ENCODE data around the gene MAP2K1. TPM values are rescaled to one million over a fixed set of nuclear protein-coding genes. Genes with fewer than 3 reads are reported as not detected.
"Not testable (repeated sequence)": the region's sequence is repeated elsewhere in the genome, so short reads cannot be mapped to it uniquely, and the experiment has no call there.

MAP2K1 gene
- total RNA-seq, 4 donors from 2014 or later, result 14.7 to 83.0 (median 40.0) TPM

GRCh38 chr15:66389859-66390381 lies 3.2 kb downstream of the MAP2K1 start:
- peaks cover 10 to 46% (median 17%) of the 10 kb centered on the region in 4 donors for H3K4me1 ChIP-seq
- no peaks in the 10 kb centered on the region for H3K36me3 ChIP-seq
- DNase-seq, result no peak
- no peaks in the 10 kb centered on the region for H3K9me3 ChIP-seq
- TF ChIP-seq CTCF (IDR thresholded peaks at IDR 0.05), result no peak
- TF ChIP-seq POLR2AphosphoS5 (IDR thresholded peaks at IDR 0.05), result no peak
- no peak overlapping the region for H3K4me3 ChIP-seq
- no peaks in the 10 kb centered on the region for H3K27me3 ChIP-seq
- intact Hi-C loops (cut with DNase I; ENCODE audit: low total_unique reads), result loop anchor here (2.0 kb wide), 1 partner anchor 33 kb away; the partner anchor contains the start of gene TIPIN
- in situ Hi-C loops (cut with MboI; ENCODE audit: low pct_ligation_motif_present in 1 of 4, low pct_unique_long_range_greater_than_20kb in 1 of 4, low sequenced_read_pairs in 3 of 4), result loop anchor here in 1 of 4 donors (25.0 kb wide), 1 partner anchor 97 kb away; the partner anchor contains the start of gene SNAPC5
- peak overlapping the region in 2 of 4 donors; percentile 7 to 15 for H3K27ac ChIP-seq

GRCh38 chr15:66390678-66391077 lies 4.0 kb downstream of the MAP2K1 start:
- intact Hi-C loops (cut with DNase I; ENCODE audit: low total_unique reads) (loop anchor here (2.0 kb wide), 1 partner anchor 34 kb away; the partner anchor contains the start of gene TIPIN), in situ Hi-C loops (cut with MboI; ENCODE audit: low pct_ligation_motif_present in 1 of 4, low pct_unique_long_range_greater_than_20kb in 1 of 4, low sequenced_read_pairs in 3 of 4) (loop anchor here in 1 of 4 donors (25.0 kb wide), 1 partner anchor 97 kb away; the partner anchor contains the start of gene SNAPC5)
- H3K4me3 ChIP-seq, result no peak overlapping the region
- DNase-seq, result peak; percentile 23
- H3K27ac ChIP-seq, result peak overlapping the region in 2 of 4 donors; percentile 7 to 15
- H3K4me1 ChIP-seq, result peaks cover 10 to 44% (median 16%) of the 10 kb centered on the region in 4 donors
- 17 to 50% methylated on average over 1 of the region's 1 CpG for WGBS, 2 donors (ENCODE audit: low coverage in 1 of 2)
- TF ChIP-seq CTCF (IDR thresholded peaks at IDR 0.05) (no peak), POLR2A (IDR thresholded peaks at IDR 0.05) (no peak), POLR2AphosphoS5 (IDR thresholded peaks at IDR 0.05) (peak in 1 of 3 donors; percentile 47), EP300 (IDR thresholded peaks at IDR 0.05; ENCODE audit: low read depth) (peak; percentile 32)
- no peaks in the 10 kb centered on the region for H3K9me3 ChIP-seq
- H3K27me3 ChIP-seq, result no peaks in the 10 kb centered on the region
- no peaks in the 10 kb centered on the region for H3K36me3 ChIP-seq

GRCh38 chr15:66393037-66393436 lies 6.3 kb downstream of the MAP2K1 start:
- DNase-seq; H3K36me3 ChIP-seq; H3K4me3 ChIP-seq; H3K27me3 ChIP-seq; H3K27ac ChIP-seq; intact Hi-C loops (cut with DNase I; ENCODE audit: low total_unique reads); H3K9me3 ChIP-seq: not testable (repeated sequence)
- 90 to 100% methylated on average over 1 of the region's 1 CpG for WGBS, 2 donors (ENCODE audit: low coverage in 1 of 2)
- in situ Hi-C loops (cut with MboI; ENCODE audit: low pct_ligation_motif_present in 1 of 4, low pct_unique_long_range_greater_than_20kb in 1 of 4, low sequenced_read_pairs in 3 of 4), result loop anchor here in 1 of 4 donors (25.0 kb wide), 1 partner anchor 94 kb away; the partner anchor contains the start of gene SNAPC5
- peaks cover 5 to 34% (median 10%) of the 10 kb centered on the region in 4 donors for H3K4me1 ChIP-seq

- Histone ChIP-seq H3K27me3 (no peaks in the 10 kb centered on the region), H3K4me3 (no peak overlapping the region), H3K4me1 (peaks cover 0 to 22% (median 4%) of the 10 kb centered on the region in 4 donors), H3K36me3 (no peaks in the 10 kb centered on the region), H3K27ac (no peak overlapping the region), H3K9me3 (no peaks in the 10 kb centered on the region)
- TF ChIP-seq POLR2A (IDR thresholded peaks at IDR 0.05) (no peak), POLR2AphosphoS5 (IDR thresholded peaks at IDR 0.05) (no peak), CTCF (IDR thresholded peaks at IDR 0.05) (no peak), EP300 (IDR thresholded peaks at IDR 0.05; ENCODE audit: low read depth) (no peak)
- in situ Hi-C loops (cut with MboI; ENCODE audit: low pct_ligation_motif_present in 1 of 4, low pct_unique_long_range_greater_than_20kb in 1 of 4, low sequenced_read_pairs in 3 of 4) (loop anchor here in 1 of 4 donors (25.0 kb wide), 1 partner anchor 93 kb away; the partner anchor contains the start of gene SNAPC5), intact Hi-C loops (cut with DNase I; ENCODE audit: low total_unique reads) (no loop called here)
- 100% methylated on average over 1 of the region's 1 CpG; no CpG with 5 or more reads in 1 of the 2 donors for WGBS, 2 donors (ENCODE audit: low coverage in 1 of 2)
- DNase-seq, result no peak
These were observed 7.8 kb downstream of the MAP2K1 start for GRCh38 chr15:66394472-66394871.

Data from transverse colon (tissue), 4 donors.